Non-pigmented ciliary epithelial cell (primary cell): ENCODE data around the gene CFAP92.

Source experiments
- DNase-seq: peaks from one replicate; pipeline ENCODE4 v3.0.0-alpha.2; 2010; ENCODE audit warnings: low read depth

CFAP92 gene

GRCh38 chr3:129026728-129027543, 33.1 kb upstream of the CFAP92 start:
- DNase-seq: peak; percentile 11

GRCh38 chr3:129025691-129026435, 32.0 kb upstream of the CFAP92 start:
- DNase-seq: no peak

- DNase-seq: no peak
Observed at GRCh38 chr3:129025108-129025507, 31.2 kb upstream of the CFAP92 start.

GRCh38 chr3:129023909-129024308, 30.0 kb upstream of the CFAP92 start:
- DNase-seq: no peak

- no peak for DNase-seq
Observed at GRCh38 chr3:129023008-129023358, 29.1 kb upstream of the CFAP92 start.

- no peak for DNase-seq
Observed at GRCh38 chr3:129022114-129023007, 28.5 kb upstream of the CFAP92 start.

GRCh38 chr3:129021140-129021551, 27.3 kb upstream of the CFAP92 start:
- no peak for DNase-seq

- no peak for DNase-seq
Observed at GRCh38 chr3:129020691-129021090, 26.8 kb upstream of the CFAP92 start.

- DNase-seq: no peak
Observed at GRCh38 chr3:129019266-129019665, 25.4 kb upstream of the CFAP92 start.

- DNase-seq: no peak
Observed at GRCh38 chr3:129018751-129019150, 24.9 kb upstream of the CFAP92 start.

- DNase-seq: no peak
Observed at GRCh38 chr3:129018271-129018670, 24.4 kb upstream of the CFAP92 start.

- no peak for DNase-seq
Observed at GRCh38 chr3:129017484-129017899, 23.6 kb upstream of the CFAP92 start.

GRCh38 chr3:129016720-129017483, 23.0 kb upstream of the CFAP92 start:
- no peak for DNase-seq

GRCh38 chr3:129016356-129016719, 22.5 kb upstream of the CFAP92 start:
- no peak for DNase-seq

- DNase-seq: no peak
Observed at GRCh38 chr3:129015388-129016105, 21.7 kb upstream of the CFAP92 start.

GRCh38 chr3:129014793-129015345, 21.0 kb upstream of the CFAP92 start:
- no peak for DNase-seq

GRCh38 chr3:129014148-129014547, 20.3 kb upstream of the CFAP92 start:
- DNase-seq: no peak

- DNase-seq: no peak
Observed at GRCh38 chr3:129013491-129013891, 19.6 kb upstream of the CFAP92 start.

- no peak for DNase-seq
Observed at GRCh38 chr3:129010310-129010956, 16.6 kb upstream of the CFAP92 start.

- DNase-seq: no peak
Observed at GRCh38 chr3:129009266-129009665, 15.4 kb upstream of the CFAP92 start.
